Measurements from ENCODE around the gene WNT5A. TPM values are rescaled to one million over a fixed set of nuclear protein-coding genes. Genes with fewer than 3 reads are reported as not detected.

WNT5A gene
- total RNA-seq, 2 donors from 2014 or later, result not detected

DNA sequence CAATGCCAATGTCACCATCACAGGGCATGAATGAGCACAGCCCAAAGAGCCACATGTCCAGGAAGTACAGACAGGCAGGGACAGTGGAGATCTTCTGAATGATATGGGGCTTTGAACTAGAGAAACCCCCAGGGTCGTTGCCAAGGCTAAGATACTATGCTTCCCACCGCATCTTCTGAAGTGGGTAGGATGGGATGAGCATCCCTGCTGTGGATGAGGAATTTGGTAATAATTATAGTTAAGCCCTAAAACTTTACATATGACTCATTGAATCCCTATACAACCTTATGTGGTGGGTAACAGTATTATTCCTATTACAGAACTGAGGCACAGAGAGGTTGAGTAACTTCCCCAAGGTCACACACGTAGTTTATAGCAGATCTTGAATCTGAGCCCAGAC is 44.2 kb downstream of the WNT5A start:
- Mint-ChIP-seq H3K27ac (no peak overlapping the region), H3K9me3 (peaks cover 0 to 2% of the 10 kb centered on the region in 2 donors), H3K36me3 (no peaks in the 10 kb centered on the region)
- no peak for ATAC-seq
- no peak for DNase-seq (ENCODE audit: low spot score in 2 of 2)

DNA sequence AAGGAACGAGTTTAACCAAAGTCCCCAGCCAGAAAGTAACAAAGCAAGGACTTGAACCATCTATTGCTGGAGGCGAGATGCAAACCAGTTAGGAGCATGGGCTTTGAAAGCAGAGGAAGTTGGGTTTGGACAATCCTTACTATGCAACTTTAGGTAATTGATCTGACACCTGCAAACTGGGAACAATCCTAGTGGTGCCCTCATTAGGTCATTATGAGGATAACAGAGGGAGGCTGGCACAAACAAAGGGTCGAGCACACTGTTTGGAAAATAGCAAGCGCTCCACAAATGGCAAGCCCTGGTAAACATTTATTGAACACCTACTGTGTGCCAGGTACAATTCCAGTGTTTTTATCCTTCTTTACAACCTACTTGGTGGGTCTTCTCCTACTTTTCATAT is 45.6 kb downstream of the WNT5A start:
- Mint-ChIP-seq H3K27ac (no peak overlapping the region), H3K36me3 (no peaks in the 10 kb centered on the region), H3K9me3 (peaks cover 0 to 3% of the 10 kb centered on the region in 2 donors)
- DNase-seq (ENCODE audit: low spot score in 2 of 2), result no peak
- no peak for ATAC-seq

DNA sequence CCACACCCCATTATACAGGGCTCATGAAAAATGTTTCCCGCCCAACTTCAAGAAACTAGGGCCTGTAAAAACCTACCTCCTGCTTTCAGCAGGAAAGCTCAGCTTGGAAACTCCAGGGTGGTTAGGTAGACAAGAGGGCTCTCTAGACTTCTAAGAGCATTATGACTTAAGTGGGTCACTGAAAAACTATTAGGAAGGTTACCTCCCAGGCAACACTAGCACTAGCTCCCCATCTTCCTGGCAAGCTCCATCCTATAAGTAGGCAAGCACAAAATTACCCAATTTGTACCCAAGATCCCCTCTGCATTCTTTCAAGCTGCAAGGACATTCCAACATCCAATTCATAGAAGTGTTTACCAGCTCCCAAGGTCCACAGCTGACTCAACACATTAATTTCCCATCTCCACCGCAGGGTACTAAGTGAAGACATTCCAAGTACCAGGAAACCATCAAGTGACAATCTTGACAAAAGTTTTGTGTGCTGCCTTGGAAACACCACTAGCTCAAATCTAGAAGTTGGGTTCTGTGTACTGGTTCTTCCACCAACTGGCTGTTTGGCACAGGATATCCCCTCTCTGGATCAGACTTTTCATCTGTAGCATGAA is 46.9 kb downstream of the WNT5A start:
- ATAC-seq (no peak), DNase-seq (ENCODE audit: low spot score in 2 of 2) (no peak)
- Mint-ChIP-seq H3K36me3 (no peaks in the 10 kb centered on the region), H3K9me3 (peaks cover 0 to 3% of the 10 kb centered on the region in 2 donors), H3K27ac (no peak overlapping the region)

DNA sequence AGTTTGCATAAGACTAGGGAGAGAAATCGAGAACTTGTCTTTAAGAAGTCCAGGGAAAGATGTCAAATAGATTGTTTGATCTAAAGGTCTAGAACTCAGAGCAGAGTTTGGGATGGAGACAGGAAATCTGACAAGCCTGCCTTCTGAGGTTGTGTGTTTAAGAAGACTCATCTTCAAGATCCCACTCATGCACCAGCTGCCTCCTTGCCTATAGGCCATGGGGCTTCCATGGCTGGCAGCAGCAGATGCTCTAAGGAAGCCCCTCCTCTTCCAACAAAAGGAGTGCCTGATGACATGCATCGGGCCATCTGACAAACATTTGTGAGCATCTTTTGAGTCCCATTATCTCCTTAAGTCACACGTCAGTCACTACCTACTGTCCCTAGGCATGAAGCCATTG is 47.4 kb downstream of the WNT5A start:
- H3K9me3 Mint-ChIP-seq, result peaks cover 0 to 3% of the 10 kb centered on the region in 2 donors
- no peak for ATAC-seq

DNA sequence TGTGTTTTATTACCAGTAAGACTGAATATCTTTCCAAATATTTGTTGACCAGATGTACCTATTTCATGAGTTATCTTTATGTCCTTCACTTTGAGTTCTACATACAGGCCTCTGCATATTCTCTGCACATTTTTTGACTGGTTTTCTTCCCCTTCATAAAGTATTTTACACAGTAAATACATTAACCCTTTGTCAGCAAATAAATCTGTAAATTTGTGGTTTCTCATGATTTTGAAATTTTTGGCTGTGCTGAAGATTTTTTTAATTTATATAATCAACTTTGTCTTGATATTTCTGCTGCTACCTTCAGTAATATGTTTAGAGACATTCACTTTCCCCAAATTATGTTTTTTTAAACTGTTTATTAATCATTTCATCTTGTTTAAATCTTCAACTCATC is 50.5 kb downstream of the WNT5A start:
- Mint-ChIP-seq H3K36me3 (no peaks in the 10 kb centered on the region), H3K27ac (no peak overlapping the region), H3K9me3 (peaks cover 0 to 8% of the 10 kb centered on the region in 2 donors)
- DNase-seq (ENCODE audit: low spot score in 2 of 2) (no peak), ATAC-seq (no peak)

More for the DNA sequence above, 47.4 kb downstream of the WNT5A start:
- no peaks in the 10 kb centered on the region for H3K36me3 Mint-ChIP-seq
- no peak for DNase-seq (ENCODE audit: low spot score in 2 of 2)
- no peak overlapping the region for H3K27ac Mint-ChIP-seq

DNA sequence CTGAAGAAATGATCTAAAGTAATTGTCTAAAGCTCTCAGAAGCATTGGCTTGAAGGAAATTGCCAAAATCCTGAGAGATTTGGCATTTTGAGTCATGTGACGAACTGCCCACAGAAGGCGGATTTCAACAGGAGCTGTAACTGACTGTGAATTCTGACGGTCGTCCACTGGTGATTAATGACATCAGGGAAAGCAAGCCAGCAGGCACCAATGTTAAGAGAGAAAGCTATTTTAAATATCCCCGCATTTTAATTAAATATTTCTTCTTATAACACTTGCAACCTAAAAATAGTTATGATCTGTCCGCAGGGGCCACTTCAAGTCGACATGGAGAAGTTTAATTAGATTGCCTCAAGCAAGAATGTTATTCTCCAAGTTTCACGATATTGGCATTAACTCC is 51.6 kb downstream of the WNT5A start:
- ATAC-seq, result no peak
- no peak for DNase-seq (ENCODE audit: low spot score in 2 of 2)

DNA sequence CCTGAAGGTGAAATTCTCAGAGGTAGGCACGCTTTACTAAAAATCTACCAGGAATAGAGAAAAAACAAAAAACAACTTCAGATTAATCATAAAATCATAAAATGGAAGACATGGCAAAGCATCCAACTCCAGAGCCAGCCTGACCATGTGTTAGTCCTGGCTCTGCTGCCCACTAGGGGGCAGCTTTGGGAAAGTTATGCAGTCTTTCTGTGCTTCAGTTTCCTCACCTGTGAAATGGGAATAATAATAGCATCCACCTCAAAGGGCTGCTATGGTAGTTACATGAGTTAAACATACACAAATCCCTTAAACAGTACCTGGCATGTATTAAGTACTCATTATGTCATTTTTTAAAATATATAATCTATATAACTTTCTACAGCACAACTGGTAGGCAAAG is 52.3 kb downstream of the WNT5A start:
- Mint-ChIP-seq H3K36me3 (no peaks in the 10 kb centered on the region), H3K9me3 (peaks cover 0 to 8% of the 10 kb centered on the region in 2 donors), H3K27ac (no peak overlapping the region)
- no peak for DNase-seq (ENCODE audit: low spot score in 2 of 2)
- ATAC-seq, result no peak

More for the DNA sequence above, 51.6 kb downstream of the WNT5A start:
- Mint-ChIP-seq H3K27ac (no peak overlapping the region), H3K36me3 (no peaks in the 10 kb centered on the region), H3K9me3 (peaks cover 0 to 8% of the 10 kb centered on the region in 2 donors)

DNA sequence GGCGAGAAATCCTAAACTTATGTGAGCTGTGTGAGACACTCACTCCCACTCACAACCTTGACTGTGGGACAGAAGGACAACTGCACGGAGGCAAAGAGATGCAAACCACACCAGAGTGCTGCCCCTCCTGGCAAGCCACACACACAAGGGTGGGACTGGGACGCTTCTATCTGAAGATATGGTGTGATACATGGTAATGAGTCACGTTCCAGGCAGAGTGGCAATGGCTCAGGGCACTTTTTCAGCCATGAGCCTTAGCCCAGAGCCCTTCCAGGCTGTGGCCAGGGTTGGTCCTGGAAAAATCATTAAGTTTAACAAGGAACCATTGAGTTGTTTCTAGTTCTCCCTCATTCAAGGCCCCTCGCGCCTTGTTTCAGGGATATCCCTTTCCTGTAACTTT is 56.1 kb downstream of the WNT5A start:
- Mint-ChIP-seq H3K27ac (no peak overlapping the region), H3K9me3 (peaks cover 7 to 9% of the 10 kb centered on the region in 2 donors), H3K36me3 (no peaks in the 10 kb centered on the region)
- ATAC-seq, result no peak
- DNase-seq (ENCODE audit: low spot score in 2 of 2), result no peak

DNA sequence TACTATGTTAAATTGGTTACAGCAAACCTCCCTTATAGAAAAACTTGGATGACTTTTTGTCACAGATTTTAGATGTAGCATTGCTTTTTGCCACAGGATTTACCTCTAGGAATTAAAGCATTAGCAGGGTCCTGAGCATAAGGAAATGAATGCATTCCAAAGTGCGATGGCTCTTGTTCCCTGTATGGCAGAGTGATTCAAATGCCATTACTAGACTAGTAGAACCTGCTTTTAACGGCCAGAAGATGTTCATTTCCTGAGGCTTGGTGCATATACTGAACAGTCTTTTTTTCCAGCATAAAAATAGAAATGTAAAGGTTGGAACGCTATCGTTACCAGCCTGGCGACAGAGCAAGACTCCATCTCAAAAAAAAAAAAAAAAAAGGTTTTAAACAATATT is 59.4 kb downstream of the WNT5A start:
- no peak overlapping the region for H3K27ac Mint-ChIP-seq
- no peak for ATAC-seq
- DNase-seq (ENCODE audit: low spot score in 2 of 2), result no peak
- no peaks in the 10 kb centered on the region for H3K36me3 Mint-ChIP-seq
- H3K9me3 Mint-ChIP-seq, result peaks cover 12% of the 10 kb centered on the region in 2 donors

DNA sequence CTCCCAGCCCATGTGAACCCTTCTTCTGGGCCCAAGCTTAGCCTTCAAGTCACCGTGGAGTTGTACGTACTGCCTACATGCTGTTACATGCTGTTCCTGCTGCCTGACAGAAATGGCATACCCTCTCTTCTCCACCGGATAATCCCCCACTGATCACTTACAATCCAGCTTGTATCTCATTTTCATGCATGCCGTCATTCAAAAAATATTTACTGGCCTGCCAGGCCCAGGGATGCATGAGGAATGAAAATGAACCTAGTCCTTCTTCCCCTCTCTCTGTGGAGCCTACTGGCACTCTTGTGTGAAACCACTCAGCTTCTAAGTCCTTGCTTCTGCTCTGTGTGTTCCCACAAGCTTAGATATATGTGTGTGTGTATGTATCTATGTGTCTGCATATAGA is 60.6 kb downstream of the WNT5A start:
- H3K9me3 Mint-ChIP-seq, result peaks cover 13% of the 10 kb centered on the region in 2 donors

DNA sequence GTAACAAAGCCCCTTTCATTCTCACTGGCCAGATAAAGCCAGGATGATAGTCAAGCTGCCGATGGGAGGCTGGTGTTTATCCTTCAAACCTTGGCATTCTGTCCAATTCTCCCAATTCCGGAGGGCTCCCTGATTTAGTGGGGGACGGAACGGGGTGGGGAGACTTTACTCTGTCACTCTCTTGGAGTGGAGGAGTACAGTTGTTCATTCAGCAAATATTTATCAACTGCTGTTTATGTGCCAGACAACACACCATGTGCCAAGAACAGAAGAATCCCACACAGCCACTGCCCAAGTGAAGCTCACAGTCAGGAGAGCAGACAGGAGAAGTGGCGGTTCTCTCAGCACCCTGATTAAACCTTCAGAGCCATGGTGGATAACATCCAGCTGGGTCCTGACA is 63.3 kb downstream of the WNT5A start:
- Mint-ChIP-seq H3K27ac (no peak overlapping the region), H3K36me3 (no peaks in the 10 kb centered on the region), H3K9me3 (peaks cover 9 to 13% of the 10 kb centered on the region in 2 donors)
- ATAC-seq (no peak), DNase-seq (ENCODE audit: low spot score in 2 of 2) (no peak)

More for the DNA sequence above, 60.6 kb downstream of the WNT5A start:
- Mint-ChIP-seq H3K36me3 (no peaks in the 10 kb centered on the region), H3K27ac (no peak overlapping the region)
- no peak for ATAC-seq
- no peak for DNase-seq (ENCODE audit: low spot score in 2 of 2)

DNA sequence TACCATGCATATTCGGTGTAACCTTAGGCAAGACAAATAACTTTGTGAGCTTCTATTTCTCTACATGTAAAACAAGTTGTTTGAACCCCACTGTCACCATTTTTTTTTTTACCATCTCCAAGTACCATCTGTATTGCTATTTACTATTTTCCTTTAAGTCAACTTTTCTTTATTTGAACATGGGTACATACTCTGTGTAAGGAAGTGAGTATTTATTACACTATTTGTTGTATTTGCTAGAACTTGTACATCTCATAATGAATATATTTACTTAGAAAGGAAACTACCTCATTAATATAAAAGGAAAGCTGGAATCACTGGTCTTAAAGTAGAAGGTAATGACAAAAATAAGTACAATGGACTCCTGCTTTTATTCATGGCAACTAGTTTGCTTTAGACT is 69.9 kb downstream of the WNT5A start:
- ATAC-seq, result no peak
- Mint-ChIP-seq H3K36me3 (peaks cover 0 to 12% of the 10 kb centered on the region in 2 donors), H3K9me3 (peaks cover 14% of the 10 kb centered on the region in 2 donors), H3K27ac (no peak overlapping the region)
- DNase-seq (ENCODE audit: low spot score in 2 of 2), result no peak

DNA sequence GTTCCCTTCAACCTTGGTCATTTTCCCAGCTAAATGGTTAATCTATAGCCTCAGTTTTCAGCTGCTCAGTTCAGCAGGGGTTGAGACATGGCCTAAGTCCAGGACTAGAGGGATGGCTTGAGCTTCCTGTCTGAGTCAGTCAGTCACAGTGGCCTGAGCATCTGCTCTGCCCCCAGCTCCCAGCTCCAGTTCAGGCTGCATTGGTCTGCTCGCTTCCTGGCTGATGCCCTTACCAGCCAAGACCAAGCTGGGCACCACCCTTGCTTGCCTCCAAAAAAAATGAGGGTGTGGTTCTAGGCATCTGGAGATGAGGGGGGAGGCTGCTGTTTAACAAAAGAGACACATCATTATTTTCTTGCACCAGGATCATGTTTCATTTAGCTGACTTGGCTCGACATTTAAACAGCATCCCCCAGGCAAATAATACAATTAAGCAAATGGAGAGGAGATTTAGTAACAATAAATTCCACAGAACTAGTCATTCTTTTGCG is 70.7 kb downstream of the WNT5A start:
- ATAC-seq (no peak), DNase-seq (ENCODE audit: low spot score in 2 of 2) (no peak)
- H3K27ac Mint-ChIP-seq, result no peak overlapping the region
- H3K36me3 Mint-ChIP-seq, result peaks cover 0 to 12% of the 10 kb centered on the region in 2 donors
- H3K9me3 Mint-ChIP-seq, result peaks cover 14% of the 10 kb centered on the region in 2 donors

Measured in activated naive CD4-positive, alpha-beta T cell treated with anti-CD3 and anti-CD28 coated beads, Interleukin-2, amount 50 U/mL, for 72 hours (primary cell).